Esophagus squamous epithelium (tissue), 5 donors: ENCODE data around the gene MISP3. TPM values are rescaled to one million over a fixed set of nuclear protein-coding genes. Genes with fewer than 3 reads are reported as not detected.
A peak's percentile ranks its signal among the peaks of the same experiment; 100 is the strongest.

Experiments
- DNase-seq: peaks from one replicate; lab custom pipeline; 2025; lab: John Stamatoyannopoulos, UW
- H3K27ac ChIP-seq, 4 donors: fragments of 200-600 bp; sonication (generic); one replicate each; pipeline ENCODE4 v1.5.1; 2016 to 2019; ENCODE audit warnings: mild to moderate bottlenecking in 1 of 4
- H3K27me3 ChIP-seq, 4 donors: fragments of 200-600 bp; sonication (generic); 1 replicate in 3 of 4; 2 replicates in 1 of 4; pipeline versions ENCODE4 v1.5.1 to v1.6.0; 2017 to 2021; ENCODE audit warnings: antibody characterized with exemption in 1 of 4
- H3K36me3 ChIP-seq, 3 donors: fragments of 200-600 bp; sonication (generic); one replicate each; pipeline ENCODE4 v1.5.1; 2016 to 2019
- H3K4me1 ChIP-seq, 3 donors: fragments of 200-600 bp; sonication (generic); one replicate each; pipeline ENCODE4 v1.5.1; 2017 to 2019
- H3K4me3 ChIP-seq, 4 donors: fragments of 200-600 bp; sonication (generic); 1 replicate in 3 of 4; 2 replicates in 1 of 4; pipeline ENCODE4 v1.5.1; 2016 to 2019; ENCODE audit warnings: mild to moderate bottlenecking in 2 of 4, moderate library complexity in 1 of 4
- H3K9me3 ChIP-seq, 3 donors: fragments of 200-600 bp; sonication (generic); one replicate each; pipeline ENCODE4 v1.5.1; 2016 to 2019
- POLR2A ChIP-seq, 4 donors: fragments of 450-650 bp; IDR thresholded peaks; one replicate each; pipeline ENCODE4 v1.6.1; 2017; ENCODE audit warnings: antibody characterized with exemption in 4 of 4, mild to moderate bottlenecking in 4 of 4, moderate library complexity in 3 of 4
- WGBS, 2 donors: methylation state at CpG; one replicate each; pipeline ENCODE4 v1.1.5; 2018; 5-methylcytosine and 5-hydroxymethylcytosine counted together
- intact Hi-C: fragments of 100-400 bp; cut with DNase I; formaldehyde crosslinking; loops from one replicate; pipeline ENCODE4 v1.15.0; 2022
- total RNA-seq, 4 donors: library from RNA; depleted of rRNA; stranded (reverse); fragments of >200 nt; gene quantifications; one replicate each; pipeline ENCODE4 v1.1.0, GENCODE V29; 2016
- TF ChIP-seq, protein P1 (sequence below), 6 experiments: fragments of 450-650 bp in 4 of 6; fragments of 200-600 bp in 2 of 6; sonication (generic) in 2 of 6; IDR thresholded peaks; one replicate each; pipeline ENCODE4 v1.5.1; 2016 to 2019; ENCODE audit warnings: antibody characterized with exemption in 6 of 6, mild to moderate bottlenecking in 4 of 6, moderate library complexity in 4 of 6
- donor health status: DM: yes; HTN: yes; CAD: no.

Gene MISP3
- total RNA-seq, 4 donors from 2014 or later, result 2.0 to 8.9 (median 4.0) TPM

DNA sequence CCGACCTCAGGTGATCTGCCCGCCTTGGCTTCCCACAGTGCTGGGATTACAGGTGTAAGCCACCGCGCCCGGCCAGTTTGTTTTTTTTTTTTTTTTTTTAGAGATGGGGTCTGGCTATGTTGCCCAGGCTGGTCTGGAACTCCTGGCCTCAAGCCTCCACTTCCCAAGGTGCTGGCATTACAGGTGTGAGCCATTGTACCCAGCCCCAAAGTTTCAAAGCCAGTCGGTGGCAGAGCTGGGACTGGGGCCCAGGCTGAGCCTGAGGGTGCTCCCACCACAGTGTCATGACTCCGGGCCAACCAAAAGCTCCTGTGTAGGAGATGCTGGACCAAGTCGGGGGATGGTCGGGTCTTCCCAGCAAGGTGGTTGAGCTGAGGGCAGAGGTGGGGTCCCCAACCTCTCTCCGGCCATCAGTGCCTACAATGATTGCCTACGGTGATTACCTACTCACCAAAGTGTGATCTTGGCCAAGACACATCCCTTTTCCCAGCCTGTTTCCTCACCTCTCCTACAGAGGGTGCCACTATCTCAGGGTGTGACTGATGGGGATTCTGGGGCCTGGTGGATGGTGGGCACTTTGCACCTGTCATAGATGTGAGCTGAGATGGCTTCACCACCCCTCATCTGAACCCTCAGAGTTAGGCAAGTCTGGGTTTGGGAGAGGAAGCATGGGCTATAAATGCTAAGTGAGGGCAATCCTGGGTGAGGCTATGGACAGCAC lies 23.8 kb downstream of the MISP3 start:
- no peaks in the 10 kb centered on the region for H3K27me3 ChIP-seq
- intact Hi-C loops, result no loop called here
- H3K4me3 ChIP-seq, result no peak overlapping the region
- peaks cover 4 to 52% (median 16%) of the 10 kb centered on the region in 3 donors for H3K36me3 ChIP-seq
- DNase-seq, result no peak
- H3K27ac ChIP-seq, result no peak overlapping the region
- TF ChIP-seq, protein P1, sequence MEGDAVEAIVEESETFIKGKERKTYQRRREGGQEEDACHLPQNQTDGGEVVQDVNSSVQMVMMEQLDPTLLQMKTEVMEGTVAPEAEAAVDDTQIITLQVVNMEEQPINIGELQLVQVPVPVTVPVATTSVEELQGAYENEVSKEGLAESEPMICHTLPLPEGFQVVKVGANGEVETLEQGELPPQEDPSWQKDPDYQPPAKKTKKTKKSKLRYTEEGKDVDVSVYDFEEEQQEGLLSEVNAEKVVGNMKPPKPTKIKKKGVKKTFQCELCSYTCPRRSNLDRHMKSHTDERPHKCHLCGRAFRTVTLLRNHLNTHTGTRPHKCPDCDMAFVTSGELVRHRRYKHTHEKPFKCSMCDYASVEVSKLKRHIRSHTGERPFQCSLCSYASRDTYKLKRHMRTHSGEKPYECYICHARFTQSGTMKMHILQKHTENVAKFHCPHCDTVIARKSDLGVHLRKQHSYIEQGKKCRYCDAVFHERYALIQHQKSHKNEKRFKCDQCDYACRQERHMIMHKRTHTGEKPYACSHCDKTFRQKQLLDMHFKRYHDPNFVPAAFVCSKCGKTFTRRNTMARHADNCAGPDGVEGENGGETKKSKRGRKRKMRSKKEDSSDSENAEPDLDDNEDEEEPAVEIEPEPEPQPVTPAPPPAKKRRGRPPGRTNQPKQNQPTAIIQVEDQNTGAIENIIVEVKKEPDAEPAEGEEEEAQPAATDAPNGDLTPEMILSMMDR (IDR thresholded peaks at IDR 0.05), result no peak
- TF ChIP-seq POLR2A (IDR thresholded peaks at IDR 0.05), result no peak
- peaks cover 0 to 12% (median 5%) of the 10 kb centered on the region in 3 donors for H3K9me3 ChIP-seq
- 93 to 98% methylated on average over 5 to 10 of the region's 11 CpGs for WGBS, 2 donors
- peaks cover 5 to 10% (median 6%) of the 10 kb centered on the region in 3 donors for H3K4me1 ChIP-seq

DNA sequence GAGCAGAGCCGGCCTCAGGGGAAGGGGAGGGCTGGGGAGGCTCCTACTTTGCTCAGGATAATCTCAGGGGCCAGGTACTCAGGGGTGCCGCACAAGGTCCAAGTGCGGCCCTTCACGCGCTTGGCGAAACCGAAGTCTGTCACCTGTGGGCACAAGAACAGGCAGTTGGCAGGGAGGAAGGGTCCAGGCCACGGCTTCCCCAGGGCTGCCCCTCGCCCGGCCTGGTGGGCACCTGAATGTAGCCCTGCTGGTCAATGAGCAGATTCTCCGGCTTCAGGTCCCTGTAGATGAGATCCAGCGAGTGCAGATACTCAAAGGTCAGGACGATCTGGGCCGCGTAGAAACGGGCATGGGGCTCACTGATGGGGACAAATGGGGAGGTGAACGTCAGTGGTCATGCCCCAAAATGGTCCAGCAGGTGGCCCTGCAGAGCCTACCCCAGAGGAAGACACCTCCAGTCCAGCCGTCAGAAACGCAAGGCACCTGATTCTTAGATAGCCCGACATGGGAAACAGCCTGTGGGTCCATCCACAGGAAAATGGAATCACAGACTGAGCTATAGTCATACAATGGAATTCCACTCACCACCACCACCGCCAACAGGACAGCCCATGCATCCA lies 25.1 kb downstream of the MISP3 start:
- peaks cover 5 to 64% (median 20%) of the 10 kb centered on the region in 3 donors for H3K36me3 ChIP-seq
- no peak for DNase-seq

DNA sequence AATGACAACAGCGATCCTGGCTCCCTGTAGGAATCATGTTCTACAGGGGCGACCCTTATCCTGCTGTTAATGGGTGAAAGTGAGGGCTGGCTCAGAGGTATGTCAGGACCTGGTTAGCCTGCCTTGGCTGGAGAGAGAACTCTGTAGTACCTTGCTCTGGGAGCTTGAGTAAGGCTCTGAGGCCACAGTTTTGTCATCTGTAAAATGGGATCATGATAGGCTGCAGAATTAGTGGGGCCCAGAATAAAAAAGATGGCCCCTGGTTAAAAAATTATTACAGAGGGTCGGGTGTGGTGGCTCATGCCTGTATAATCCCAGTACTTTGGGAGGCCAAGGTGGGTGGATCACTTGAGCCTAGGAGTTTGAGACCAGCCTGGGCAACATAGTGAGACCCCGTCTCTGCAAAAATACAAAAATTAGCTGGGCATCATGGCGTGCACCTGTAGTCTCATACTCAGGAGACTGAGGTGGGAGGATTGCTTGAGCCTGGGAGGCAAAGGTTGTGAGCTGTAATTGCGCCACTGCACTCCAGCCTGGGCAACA lies 28.5 kb downstream of the MISP3 start:
- WGBS, 2 donors, result 79 to 91% methylated on average over 5 of the region's 6 CpGs
- intact Hi-C loops, result no loop called here
- no peak for DNase-seq
- H3K4me1 ChIP-seq, result peaks cover 3 to 20% (median 5%) of the 10 kb centered on the region in 3 donors
- no peaks in the 10 kb centered on the region for H3K27me3 ChIP-seq
- no peak overlapping the region for H3K27ac ChIP-seq
- H3K9me3 ChIP-seq, result no peaks in the 10 kb centered on the region
- H3K36me3 ChIP-seq, result peaks cover 12 to 96% (median 34%) of the 10 kb centered on the region in 3 donors
- no peak overlapping the region for H3K4me3 ChIP-seq
- no peak for TF ChIP-seq POLR2A (IDR thresholded peaks at IDR 0.05)
- TF ChIP-seq, protein P1 (IDR thresholded peaks at IDR 0.05), result no peak

More for the DNA sequence above, 25.1 kb downstream of the MISP3 start:
- H3K27me3 ChIP-seq, result no peaks in the 10 kb centered on the region
- WGBS, 2 donors, result 76 to 81% methylated on average over 6 to 8 of the region's 21 CpGs
- no peak overlapping the region for H3K27ac ChIP-seq
- peaks cover 0 to 12% (median 5%) of the 10 kb centered on the region in 3 donors for H3K9me3 ChIP-seq
- intact Hi-C loops, result no loop called here
- TF ChIP-seq, protein P1 (IDR thresholded peaks at IDR 0.05), result peak in 1 of 6 experiments; percentile 12
- TF ChIP-seq POLR2A (IDR thresholded peaks at IDR 0.05), result no peak
- peaks cover 1 to 11% (median 3%) of the 10 kb centered on the region in 3 donors for H3K4me1 ChIP-seq
- H3K4me3 ChIP-seq, result no peak overlapping the region

DNA sequence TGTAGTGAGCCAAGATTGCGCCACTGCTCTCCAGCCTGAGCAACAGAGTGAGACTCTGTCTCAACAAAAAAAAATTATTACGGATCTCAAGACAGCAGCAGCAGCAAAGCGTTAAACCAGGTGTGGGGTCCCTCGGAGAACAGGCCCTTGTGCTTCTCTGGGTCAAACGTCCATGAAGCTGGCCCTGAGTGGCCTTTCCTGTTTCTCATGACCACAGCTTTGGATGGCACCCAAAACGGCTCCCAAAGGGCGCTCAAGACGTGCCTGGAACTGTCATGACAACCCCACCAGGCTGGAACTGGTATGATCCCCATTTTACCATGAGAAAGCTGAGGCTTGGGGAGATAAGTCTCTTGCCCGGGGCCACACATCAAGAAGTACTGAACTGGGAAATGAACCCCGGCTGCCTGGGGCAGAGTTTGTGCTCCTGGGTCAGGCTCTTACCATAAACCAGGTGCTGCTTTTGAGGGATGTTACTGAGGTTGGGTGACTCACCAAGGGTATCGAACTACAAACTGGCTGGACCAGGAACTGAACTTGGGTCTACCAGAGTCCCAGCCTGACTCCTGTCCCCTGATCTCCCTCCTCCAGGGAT lies 29.6 kb downstream of the MISP3 start:
- no peak for TF ChIP-seq POLR2A (IDR thresholded peaks at IDR 0.05)
- TF ChIP-seq, protein P1 (IDR thresholded peaks at IDR 0.05), result no peak
- Histone ChIP-seq H3K36me3 (peaks cover 12 to 96% (median 30%) of the 10 kb centered on the region in 3 donors), H3K27ac (peak overlapping the region in 1 of 4 donors; percentile 33), H3K9me3 (no peaks in the 10 kb centered on the region), H3K27me3 (no peaks in the 10 kb centered on the region), H3K4me1 (peaks cover 3 to 22% (median 5%) of the 10 kb centered on the region in 3 donors), H3K4me3 (no peak overlapping the region)
- 51 to 61% methylated on average over 8 to 10 of the region's 11 CpGs for WGBS, 2 donors
- intact Hi-C loops, result no loop called here
- DNase-seq, result no peak
